OCI-LY3 (cell line): ENCODE data around the gene NINL.
"Not testable (repeated sequence)": the region's sequence is repeated elsewhere in the genome, so short reads cannot be mapped to it uniquely, and the experiment has no call there.

Experiments
- H2AFZ ChIP-seq: fragments of 200-600, 300-600 bp; shearing (Covaris generic); 2 replicates; pipeline ENCODE4 v1.6.0; 2014; ENCODE audit warnings: antibody characterized with exemption, low read depth, low read length
- H3K27ac ChIP-seq: fragments of 200-600, 300-600 bp; sonication (generic); 2 replicates; pipeline ENCODE4 v1.5.1; 2014; ENCODE audit warnings: mild to moderate bottlenecking, low read length, moderate library complexity, mixed read lengths
- H3K27me3 ChIP-seq: fragments of 200-600, 300-600 bp; sonication (generic); 2 replicates; pipeline ENCODE4 v1.6.1; 2014; ENCODE audit warnings: low read depth, low read length, mixed read lengths
- H3K36me3 ChIP-seq: fragments of 200-600, 300-600 bp; sonication (generic); replicated peaks from 2 replicates; pipeline ENCODE3; 2014; ENCODE audit warnings: low read depth, low read length, mixed read lengths
- H3K4me1 ChIP-seq: fragments of 300-600, 200-600 bp; sonication (generic); 2 replicates; pipeline ENCODE4 v1.6.1; 2014; ENCODE audit warnings: low read length, mixed read lengths
- H3K4me2 ChIP-seq: fragments of 200-600, 300-600 bp; sonication (generic); 2 replicates; pipeline ENCODE4 v1.6.1; 2014; ENCODE audit warnings: low read length, mixed read lengths
- H3K4me3 ChIP-seq: fragments of 300-600, 200-600 bp; sonication (generic); 2 replicates; pipeline ENCODE4 v1.5.1; 2014; ENCODE audit warnings: antibody characterized with exemption, mild to moderate bottlenecking, low read length, moderate library complexity
- H3K79me2 ChIP-seq: fragments of 300-600, 200-600 bp; shearing (Covaris generic); 2 replicates; pipeline ENCODE4 v1.6.1; 2014; ENCODE audit warnings: mild to moderate bottlenecking, low read length, mixed read lengths
- H3K9ac ChIP-seq: fragments of 300-600, 200-600 bp; shearing (Covaris generic); 2 replicates; pipeline ENCODE4 v1.6.0; 2014; ENCODE audit warnings: mild to moderate bottlenecking, low read length, moderate library complexity
- H3K9me3 ChIP-seq: fragments of 200-600, 300-600 bp; shearing (Covaris generic); 2 replicates; pipeline ENCODE4 v1.6.1; 2014; ENCODE audit warnings: low read length, mixed read lengths; ENCODE audit not compliant: insufficient read depth
- H4K20me1 ChIP-seq: fragments of 200-600, 300-600 bp; sonication (generic); 2 replicates; pipeline ENCODE4 v1.6.1; 2016; ENCODE audit warnings: low read length, mixed read lengths; ENCODE audit not compliant: insufficient read depth
- EZH2phosphoT487 ChIP-seq: fragments of 200-600 bp; shearing (Covaris generic); IDR thresholded peaks from 2 replicates; pipeline ENCODE4 v1.6.1; 2018; ENCODE audit warnings: antibody characterized with exemption, mixed run types, low read depth
- TF ChIP-seq, protein P1 (sequence below): fragments of 200-600, 300-600 bp; sonication (generic); IDR thresholded peaks from 2 replicates; pipeline ENCODE4 v1.5.1; 2014; ENCODE audit warnings: antibody characterized with exemption, low read length, low read depth

The NINL gene

DNA sequence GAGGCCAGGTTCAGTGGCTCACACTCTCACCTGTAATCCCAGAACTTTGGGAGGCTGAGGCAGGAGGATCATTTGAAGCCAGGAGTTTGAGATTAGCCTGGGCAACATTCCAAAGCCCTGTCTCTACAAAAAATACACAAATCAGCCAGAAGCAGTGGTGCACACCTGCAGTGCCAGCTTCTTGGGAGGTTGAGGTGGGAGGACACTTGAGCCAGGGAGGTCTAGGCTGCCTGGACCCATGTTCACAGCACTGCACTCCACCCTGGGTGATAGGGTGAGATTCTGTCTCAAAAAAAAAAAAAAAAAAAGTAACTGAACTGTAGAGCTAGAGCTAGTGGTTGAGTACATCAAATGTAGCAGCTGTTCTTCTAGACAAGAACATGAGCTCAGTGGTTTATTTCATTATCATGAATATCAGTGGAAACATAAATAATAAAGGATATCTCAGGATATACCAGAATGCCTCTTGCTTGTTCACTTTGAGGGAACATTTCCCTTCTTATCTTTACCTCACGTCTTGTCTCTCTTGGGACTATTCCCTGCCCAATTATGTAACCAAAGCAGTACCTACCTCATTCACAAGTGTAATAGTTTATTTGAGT lies 20.9 kb upstream of the NINL start:
- no peaks in the 10 kb centered on the region for H3K36me3 ChIP-seq
- H3K4me2 ChIP-seq = no peak overlapping the region
- H2AFZ ChIP-seq = no peak overlapping the region
- H3K9ac ChIP-seq = no peak overlapping the region
- no peaks in the 10 kb centered on the region for H4K20me1 ChIP-seq
- no peaks in the 10 kb centered on the region for H3K9me3 ChIP-seq
- H3K4me1 ChIP-seq = peaks cover 4% of the 10 kb centered on the region; the same call in 1 of the 2 replicates
- no peak overlapping the region for H3K4me3 ChIP-seq
- no peak for TF ChIP-seq EZH2phosphoT487
- TF ChIP-seq, protein P1, sequence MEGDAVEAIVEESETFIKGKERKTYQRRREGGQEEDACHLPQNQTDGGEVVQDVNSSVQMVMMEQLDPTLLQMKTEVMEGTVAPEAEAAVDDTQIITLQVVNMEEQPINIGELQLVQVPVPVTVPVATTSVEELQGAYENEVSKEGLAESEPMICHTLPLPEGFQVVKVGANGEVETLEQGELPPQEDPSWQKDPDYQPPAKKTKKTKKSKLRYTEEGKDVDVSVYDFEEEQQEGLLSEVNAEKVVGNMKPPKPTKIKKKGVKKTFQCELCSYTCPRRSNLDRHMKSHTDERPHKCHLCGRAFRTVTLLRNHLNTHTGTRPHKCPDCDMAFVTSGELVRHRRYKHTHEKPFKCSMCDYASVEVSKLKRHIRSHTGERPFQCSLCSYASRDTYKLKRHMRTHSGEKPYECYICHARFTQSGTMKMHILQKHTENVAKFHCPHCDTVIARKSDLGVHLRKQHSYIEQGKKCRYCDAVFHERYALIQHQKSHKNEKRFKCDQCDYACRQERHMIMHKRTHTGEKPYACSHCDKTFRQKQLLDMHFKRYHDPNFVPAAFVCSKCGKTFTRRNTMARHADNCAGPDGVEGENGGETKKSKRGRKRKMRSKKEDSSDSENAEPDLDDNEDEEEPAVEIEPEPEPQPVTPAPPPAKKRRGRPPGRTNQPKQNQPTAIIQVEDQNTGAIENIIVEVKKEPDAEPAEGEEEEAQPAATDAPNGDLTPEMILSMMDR = no peak
- H3K27ac ChIP-seq = no peak overlapping the region
- H3K79me2 ChIP-seq = no peaks in the 10 kb centered on the region
- H3K27me3 ChIP-seq = no peaks in the 10 kb centered on the region

DNA sequence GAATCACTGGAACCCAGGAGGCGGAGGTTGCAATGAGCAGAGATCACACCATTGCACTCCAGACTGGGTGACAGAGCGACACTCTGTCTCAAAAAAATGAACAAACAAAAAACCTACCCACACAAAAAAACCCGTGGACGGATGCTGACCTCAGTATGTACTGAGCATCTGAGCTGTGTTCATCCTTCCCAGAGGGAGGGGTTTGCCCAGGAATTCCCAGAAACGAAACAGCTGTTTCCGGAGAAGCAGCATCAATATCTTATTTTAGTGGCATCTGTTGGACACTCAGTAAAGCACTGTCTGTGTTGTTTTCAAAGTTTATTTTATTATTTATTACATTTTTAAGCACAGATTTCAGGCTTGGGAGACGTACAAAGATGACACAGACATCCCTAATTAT lies 19.8 kb upstream of the NINL start:
- H3K27me3 ChIP-seq = no peaks in the 10 kb centered on the region
- no peak overlapping the region for H3K4me2 ChIP-seq
- TF ChIP-seq EZH2phosphoT487 = no peak
- TF ChIP-seq, protein P1 = no peak
- H3K9ac ChIP-seq = no peak overlapping the region
- H3K27ac ChIP-seq = no peak overlapping the region
- H3K9me3 ChIP-seq = no peaks in the 10 kb centered on the region
- no peak overlapping the region for H2AFZ ChIP-seq
- H3K36me3 ChIP-seq = no peaks in the 10 kb centered on the region
- no peaks in the 10 kb centered on the region for H3K79me2 ChIP-seq
- no peaks in the 10 kb centered on the region for H4K20me1 ChIP-seq
- no peak overlapping the region for H3K4me3 ChIP-seq
- peaks cover 4% of the 10 kb centered on the region; the same call in 1 of the 2 replicates for H3K4me1 ChIP-seq

DNA sequence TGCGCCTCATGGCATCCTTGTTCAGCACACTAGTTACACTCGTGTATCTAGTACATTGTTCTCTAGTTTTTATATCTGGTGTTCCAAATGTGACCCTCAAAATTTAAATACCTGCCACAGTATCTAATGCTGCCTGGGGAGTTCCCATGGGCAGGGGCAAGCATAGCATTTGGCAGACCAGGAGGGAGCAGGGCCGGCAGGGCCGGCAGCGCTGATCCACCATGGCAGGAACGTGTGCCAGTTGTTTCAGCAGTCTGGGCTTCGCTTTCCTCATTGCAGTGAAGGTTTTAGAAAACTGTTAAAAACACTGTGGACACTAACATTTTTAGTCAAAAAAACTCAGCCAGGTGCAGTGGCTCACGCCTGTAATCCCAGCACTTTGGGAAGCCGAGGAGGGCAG lies 19.3 kb upstream of the NINL start:
- H2AFZ ChIP-seq = no peak overlapping the region
- TF ChIP-seq, protein P1 = no peak
- TF ChIP-seq EZH2phosphoT487 = no peak
- no peak overlapping the region for H3K27ac ChIP-seq

DNA sequence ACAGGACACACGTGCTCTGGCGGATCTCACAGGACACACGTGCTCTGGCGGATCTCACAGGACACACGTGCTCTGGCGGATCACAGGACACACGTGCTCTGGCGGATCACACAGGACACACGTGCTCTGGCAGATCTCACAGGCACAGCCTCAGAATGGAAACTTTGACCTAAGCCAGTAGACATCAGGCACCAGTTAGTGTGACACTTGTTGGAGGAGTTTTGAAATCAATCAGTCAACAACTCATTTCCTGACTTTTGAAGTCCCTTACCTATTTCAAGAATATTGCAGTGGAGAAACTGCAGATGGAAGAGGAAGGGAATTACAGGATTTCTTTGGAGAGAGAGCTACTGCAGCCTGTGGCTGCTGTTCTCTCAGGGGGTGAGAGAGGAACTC lies 17.6 kb upstream of the NINL start:
- not testable (repeated sequence) for H4K20me1 ChIP-seq, H3K79me2 ChIP-seq, H3K9me3 ChIP-seq, H3K27ac ChIP-seq, H3K4me3 ChIP-seq, H2AFZ ChIP-seq, H3K4me1 ChIP-seq, H3K4me2 ChIP-seq, H3K27me3 ChIP-seq, H3K36me3 ChIP-seq, H3K9ac ChIP-seq

More for the DNA sequence above, 19.3 kb upstream of the NINL start:
- H3K4me1 ChIP-seq = peaks cover 4% of the 10 kb centered on the region; the same call in 1 of the 2 replicates
- H3K9me3 ChIP-seq = no peaks in the 10 kb centered on the region
- H4K20me1 ChIP-seq = no peaks in the 10 kb centered on the region
- H3K36me3 ChIP-seq = no peaks in the 10 kb centered on the region
- H3K79me2 ChIP-seq = no peaks in the 10 kb centered on the region
- no peak overlapping the region for H3K4me3 ChIP-seq
- no peak overlapping the region for H3K9ac ChIP-seq
- H3K4me2 ChIP-seq = no peak overlapping the region
- H3K27me3 ChIP-seq = no peaks in the 10 kb centered on the region

DNA sequence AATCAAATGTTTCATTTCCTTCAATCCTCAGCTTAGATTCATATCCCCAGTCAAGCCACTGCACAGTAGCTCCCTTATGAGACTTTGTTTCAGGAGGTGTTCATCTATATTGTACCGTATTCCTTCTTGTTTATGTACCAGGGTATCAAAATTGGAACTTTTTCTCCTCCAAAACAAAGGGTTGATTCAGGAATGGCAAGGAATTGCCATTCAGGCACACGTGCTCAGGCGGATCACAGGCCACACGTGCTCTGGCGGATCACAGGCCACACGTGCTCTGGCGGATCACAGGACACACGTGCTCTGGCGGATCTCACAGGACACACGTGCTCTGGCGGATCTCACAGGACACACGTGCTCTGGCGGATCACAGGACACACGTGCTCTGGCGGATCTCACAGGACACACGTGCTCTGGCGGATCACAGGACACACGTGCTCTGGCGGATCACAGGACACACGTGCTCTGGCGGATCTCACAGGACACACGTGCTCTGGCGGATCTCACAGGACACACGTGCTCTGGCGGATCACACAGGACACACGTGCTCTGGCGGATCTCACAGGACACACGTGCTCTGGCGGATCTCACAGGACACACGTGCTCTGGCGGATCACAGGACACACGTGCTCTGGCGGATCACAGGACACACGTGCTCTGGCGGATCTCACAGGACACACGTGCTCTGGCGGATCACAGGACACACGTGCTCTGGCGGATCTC lies 17.0 kb upstream of the NINL start:
- not testable (repeated sequence) for H3K27ac ChIP-seq, H4K20me1 ChIP-seq, H3K4me2 ChIP-seq, H3K36me3 ChIP-seq, H3K4me3 ChIP-seq, H3K9me3 ChIP-seq, H3K9ac ChIP-seq, H2AFZ ChIP-seq, H3K27me3 ChIP-seq, H3K4me1 ChIP-seq, H3K79me2 ChIP-seq
